Mesendoderm (in vitro differentiated cells): ENCODE results near the gene HLCS.

Experiments
- DNase-seq: peaks from one replicate; pipeline ENCODE4 v3.0.0; 2013
- H2AK5ac ChIP-seq: 2 replicates; pipeline ENCODE4 v1.6.1; 2013; ENCODE audit warnings: low read length, inconsistent platforms
- H2BK120ac ChIP-seq: 2 replicates; pipeline ENCODE4 v1.6.1; 2013; ENCODE audit warnings: low read depth, mild to moderate bottlenecking, low read length, moderate library complexity, mixed read lengths
- H2BK15ac ChIP-seq: replicated peaks from 2 replicates; pipeline ENCODE4 v1.6.1; 2013; ENCODE audit warnings: low read depth, mild to moderate bottlenecking, moderate library complexity
- H2BK5ac ChIP-seq: 2 replicates; pipeline ENCODE4 v1.6.1; 2013; ENCODE audit warnings: low read length, inconsistent platforms
- H3K18ac ChIP-seq: 2 replicates; pipeline ENCODE4 v1.6.1; 2013; ENCODE audit warnings: mild to moderate bottlenecking, low read length, mixed read lengths
- H3K23ac ChIP-seq: one replicate; pipeline ENCODE4 v1.6.1; 2013; ENCODE audit warnings: low read length
- H3K27ac ChIP-seq: 2 replicates; pipeline ENCODE4 v1.5.1; 2013; ENCODE audit warnings: low read depth, mild to moderate bottlenecking, inconsistent platforms, low read length, moderate library complexity
- H3K27me3 ChIP-seq: 2 replicates; pipeline ENCODE4 v1.6.1; 2013; ENCODE audit warnings: low read length, control low read depth, mild to moderate bottlenecking, inconsistent platforms; ENCODE audit not compliant: insufficient read depth, poor library complexity
- H3K36me3 ChIP-seq: 2 replicates; pipeline ENCODE4 v1.6.1; 2013; ENCODE audit warnings: low read length, inconsistent platforms; ENCODE audit not compliant: control insufficient read depth, insufficient read depth
- H3K4ac ChIP-seq: one replicate; pipeline ENCODE4 v1.6.1; 2013; ENCODE audit warnings: low read depth, mild to moderate bottlenecking, low read length, moderate library complexity
- H3K4me1 ChIP-seq: 2 replicates; pipeline ENCODE4 v1.6.1; 2013; ENCODE audit warnings: low read depth, low read length, inconsistent platforms; ENCODE audit not compliant: control insufficient read depth
- H3K4me2 ChIP-seq: 2 replicates; pipeline ENCODE4 v1.6.1; 2013; ENCODE audit warnings: low read length
- H3K4me3 ChIP-seq: 2 replicates; pipeline ENCODE4 v1.5.1; 2013; ENCODE audit warnings: mild to moderate bottlenecking, low read length
- H3K56ac ChIP-seq: one replicate; pipeline ENCODE4 v1.6.1; 2013; ENCODE audit warnings: low read length
- H3K79me1 ChIP-seq: 2 replicates; pipeline ENCODE4 v1.6.1; 2013; ENCODE audit warnings: low read length, inconsistent platforms
- H3K79me2 ChIP-seq: 2 replicates; pipeline ENCODE4 v1.6.1; 2013; ENCODE audit warnings: mild to moderate bottlenecking, low read length; ENCODE audit not compliant: control insufficient read depth, insufficient read depth
- H3K9ac ChIP-seq: 2 replicates; pipeline ENCODE4 v1.6.1; 2013; ENCODE audit warnings: low read length, inconsistent platforms
- H4K5ac ChIP-seq: one replicate; pipeline ENCODE4 v1.6.1; 2013; ENCODE audit warnings: low read length
- H4K8ac ChIP-seq: one replicate; pipeline ENCODE4 v1.6.1; 2013; ENCODE audit warnings: low read depth, mild to moderate bottlenecking, control low read depth, low read length, moderate library complexity
- WGBS: extraction: QIAGEN DNeasy Blood & Tissue Kit; methylation state at CpG from one replicate; pipeline ENCODE4 v1.1.7; 2013; ENCODE audit warnings: low lambda C conversion rate, missing lambda C conversion rate; ENCODE audit not compliant: insufficient coverage; ENCODE audit errors: extremely low coverage; 5-methylcytosine and 5-hydroxymethylcytosine counted together

The HLCS gene

GRCh38 chr21:36828208-36828607, 138.3 kb downstream of the HLCS start:
- H3K4me2 ChIP-seq, result no peak overlapping the region
- no peaks in the 10 kb centered on the region for H3K27me3 ChIP-seq
- H2BK120ac ChIP-seq, result no peak overlapping the region
- H2BK15ac ChIP-seq, result no peak overlapping the region
- H2BK5ac ChIP-seq, result no peak overlapping the region
- no peak for DNase-seq
- no peak overlapping the region for H2AK5ac ChIP-seq
- H3K9ac ChIP-seq, result no peak overlapping the region
- no peak overlapping the region for H3K27ac ChIP-seq
- no peak overlapping the region for H4K8ac ChIP-seq
- no peak overlapping the region for H3K4ac ChIP-seq
- no peaks in the 10 kb centered on the region for H3K4me1 ChIP-seq
- WGBS, result no CpG with 5 or more reads among the region's 3 CpGs
- H3K36me3 ChIP-seq, result no peaks in the 10 kb centered on the region
- no peak overlapping the region for H4K5ac ChIP-seq
- H3K79me1 ChIP-seq, result no peaks in the 10 kb centered on the region
- no peak overlapping the region for H3K18ac ChIP-seq
- no peak overlapping the region for H3K23ac ChIP-seq
- no peaks in the 10 kb centered on the region for H3K79me2 ChIP-seq
- no peak overlapping the region for H3K56ac ChIP-seq
- H3K4me3 ChIP-seq, result no peak overlapping the region

DNA sequence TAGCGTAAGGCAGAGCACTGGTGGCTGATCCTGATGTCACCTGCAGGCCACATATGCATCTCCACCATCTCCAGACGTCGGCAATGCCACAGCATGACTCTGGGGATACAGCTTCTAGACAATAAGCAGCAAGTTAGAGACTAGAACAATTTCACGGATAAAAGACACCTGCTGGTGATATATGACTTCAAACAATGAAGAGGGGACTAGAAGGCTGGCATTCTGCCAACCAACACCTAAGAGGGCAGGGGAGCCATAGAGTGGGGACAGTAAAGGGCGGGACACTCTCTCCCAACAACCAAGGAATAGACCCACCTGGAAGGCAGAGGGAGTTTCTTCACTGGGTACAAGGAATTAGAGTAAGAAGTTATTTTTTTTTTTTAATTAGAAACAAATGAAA, 140.8 kb downstream of the HLCS start:
- Histone ChIP-seq H3K4ac (no peak overlapping the region), H2BK15ac (no peak overlapping the region), H3K56ac (no peak overlapping the region), H3K9ac (no peak overlapping the region), H4K8ac (no peak overlapping the region), H3K4me2 (no peak overlapping the region), H2AK5ac (no peak overlapping the region), H3K79me1 (no peaks in the 10 kb centered on the region), H3K27me3 (no peaks in the 10 kb centered on the region), H3K18ac (no peak overlapping the region), H3K4me3 (no peak overlapping the region), H2BK5ac (no peak overlapping the region), H3K27ac (no peak overlapping the region), H3K23ac (no peak overlapping the region), H3K79me2 (no peaks in the 10 kb centered on the region), H2BK120ac (no peak overlapping the region), H4K5ac (no peak overlapping the region), H3K4me1 (no peaks in the 10 kb centered on the region), H3K36me3 (no peaks in the 10 kb centered on the region)
- WGBS, result no CpG with 5 or more reads among the region's 5 CpGs
- no peak for DNase-seq

- WGBS, result no CpG with 5 or more reads among the region's 7 CpGs
- no peak overlapping the region for H3K23ac ChIP-seq
Measured at GRCh38 chr21:36821032-36821299, 145.5 kb downstream of the HLCS start.

DNA sequence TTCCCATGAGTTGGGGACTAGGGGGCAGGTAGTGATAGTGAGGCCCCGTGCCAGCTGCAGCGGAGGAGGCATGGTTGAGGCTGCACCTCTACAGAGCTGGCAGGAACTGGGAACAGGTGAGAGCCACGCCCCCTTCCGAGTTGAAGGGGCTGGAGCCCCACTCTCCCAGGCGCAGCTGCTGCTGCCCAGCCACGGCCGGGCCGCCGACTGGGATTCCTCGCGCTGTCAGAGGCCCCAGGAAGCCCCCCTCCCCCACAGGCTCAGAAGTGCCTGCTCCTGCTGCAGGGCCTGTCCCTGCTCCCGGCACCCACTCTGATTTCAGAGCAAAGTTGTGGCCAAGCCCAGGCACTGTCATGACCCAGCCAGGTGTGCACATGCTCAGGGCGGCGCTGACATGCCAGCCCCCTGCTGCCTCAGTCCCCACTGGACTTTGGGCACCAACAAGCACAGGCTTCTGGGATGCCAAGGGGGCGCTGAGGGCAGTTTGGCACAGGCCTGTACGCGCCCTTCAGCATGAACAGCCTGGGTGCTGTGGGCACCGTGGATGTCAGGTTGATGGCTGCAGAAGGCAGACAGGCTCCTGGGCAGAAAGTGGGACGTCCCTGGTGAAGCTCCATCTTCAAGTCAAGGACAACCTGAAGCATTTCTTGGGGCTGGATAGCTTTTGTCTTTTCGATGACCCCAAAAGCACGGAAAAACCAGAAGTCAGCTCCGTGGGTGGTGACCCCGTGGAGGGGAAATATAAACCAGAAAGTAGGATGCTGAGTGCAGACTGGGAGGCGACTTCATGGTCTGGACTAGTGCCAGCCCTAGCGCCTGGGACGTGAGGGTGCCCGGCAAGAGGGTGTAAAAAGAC, 146.1 kb downstream of the HLCS start:
- Histone ChIP-seq H3K79me2 (no peaks in the 10 kb centered on the region), H3K4me1 (no peaks in the 10 kb centered on the region), H3K36me3 (no peaks in the 10 kb centered on the region), H3K27ac (no peak overlapping the region), H3K9ac (no peak overlapping the region), H3K4me2 (no peak overlapping the region), H3K27me3 (no peaks in the 10 kb centered on the region), H3K79me1 (no peaks in the 10 kb centered on the region), H4K5ac (no peak overlapping the region), H2BK5ac (no peak overlapping the region), H3K23ac (no peak overlapping the region), H3K4me3 (no peak overlapping the region), H4K8ac (no peak overlapping the region), H2BK15ac (no peak overlapping the region), H2AK5ac (no peak overlapping the region), H3K56ac (no peak overlapping the region), H2BK120ac (no peak overlapping the region), H3K4ac (no peak overlapping the region), H3K18ac (no peak overlapping the region)
- WGBS, result no CpG with 5 or more reads among the region's 27 CpGs
- DNase-seq, result peak; percentile 62

More at GRCh38 chr21:36821032-36821299, 145.5 kb downstream of the HLCS start:
- Histone ChIP-seq H3K79me1 (no peaks in the 10 kb centered on the region), H4K5ac (no peak overlapping the region), H3K4me1 (no peaks in the 10 kb centered on the region), H2BK120ac (no peak overlapping the region), H3K36me3 (no peaks in the 10 kb centered on the region), H2BK15ac (no peak overlapping the region), H3K4me2 (no peak overlapping the region), H3K9ac (no peak overlapping the region), H3K18ac (no peak overlapping the region), H3K4ac (no peak overlapping the region), H3K79me2 (no peaks in the 10 kb centered on the region), H3K4me3 (no peak overlapping the region), H2AK5ac (no peak overlapping the region), H3K27ac (no peak overlapping the region), H3K56ac (no peak overlapping the region), H3K27me3 (no peaks in the 10 kb centered on the region), H4K8ac (no peak overlapping the region), H2BK5ac (no peak overlapping the region)
- DNase-seq, result no peak

DNA sequence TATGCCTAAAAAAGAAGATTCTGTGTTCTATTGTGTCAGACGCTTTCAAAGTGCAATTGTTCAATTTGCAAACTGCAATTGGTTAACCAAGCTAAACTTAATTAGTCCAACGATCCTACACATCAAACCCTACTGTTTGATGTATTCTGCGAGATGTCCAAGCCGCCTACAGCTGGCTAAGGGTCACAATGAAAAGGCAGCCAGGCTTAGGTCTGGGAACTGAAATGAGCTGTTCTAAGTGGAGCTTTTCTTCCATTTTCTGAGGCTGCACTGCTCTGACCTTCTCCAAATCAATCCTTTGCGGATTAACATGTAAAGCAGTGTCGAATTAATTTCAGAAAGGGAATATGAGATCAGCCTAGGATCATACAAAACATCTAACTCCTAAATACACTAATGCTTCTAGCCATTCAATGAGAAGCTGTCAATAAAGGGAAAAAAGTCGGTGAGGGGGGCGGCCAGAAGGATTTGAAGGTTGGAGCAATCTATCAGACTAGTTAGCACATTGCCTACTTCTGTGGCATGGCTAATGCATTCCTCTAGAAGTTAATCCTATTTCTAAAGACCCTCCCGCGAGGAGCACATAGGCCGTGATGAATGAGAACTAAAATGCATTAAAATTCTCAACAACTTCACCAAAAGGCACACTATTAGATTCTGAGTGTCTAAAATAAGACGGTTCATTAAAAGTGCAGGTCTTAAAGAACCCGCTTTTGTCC, 148.6 kb downstream of the HLCS start:
- Histone ChIP-seq H3K79me1 (no peaks in the 10 kb centered on the region), H4K8ac (no peak overlapping the region), H3K27ac (no peak overlapping the region), H3K23ac (no peak overlapping the region), H4K5ac (no peak overlapping the region), H2BK120ac (no peak overlapping the region), H3K79me2 (no peaks in the 10 kb centered on the region), H3K4ac (no peak overlapping the region), H3K18ac (no peak overlapping the region), H3K4me1 (no peaks in the 10 kb centered on the region), H3K4me2 (no peak overlapping the region), H2BK15ac (no peak overlapping the region), H3K56ac (no peak overlapping the region), H3K9ac (no peak overlapping the region), H3K27me3 (no peaks in the 10 kb centered on the region), H2BK5ac (no peak overlapping the region), H2AK5ac (no peak overlapping the region), H3K36me3 (no peaks in the 10 kb centered on the region), H3K4me3 (no peak overlapping the region)
- no CpG with 5 or more reads among the region's 13 CpGs for WGBS
- no peak for DNase-seq
